ENCODE measurements around the gene SMAD6.

The SMAD6 gene

DNA sequence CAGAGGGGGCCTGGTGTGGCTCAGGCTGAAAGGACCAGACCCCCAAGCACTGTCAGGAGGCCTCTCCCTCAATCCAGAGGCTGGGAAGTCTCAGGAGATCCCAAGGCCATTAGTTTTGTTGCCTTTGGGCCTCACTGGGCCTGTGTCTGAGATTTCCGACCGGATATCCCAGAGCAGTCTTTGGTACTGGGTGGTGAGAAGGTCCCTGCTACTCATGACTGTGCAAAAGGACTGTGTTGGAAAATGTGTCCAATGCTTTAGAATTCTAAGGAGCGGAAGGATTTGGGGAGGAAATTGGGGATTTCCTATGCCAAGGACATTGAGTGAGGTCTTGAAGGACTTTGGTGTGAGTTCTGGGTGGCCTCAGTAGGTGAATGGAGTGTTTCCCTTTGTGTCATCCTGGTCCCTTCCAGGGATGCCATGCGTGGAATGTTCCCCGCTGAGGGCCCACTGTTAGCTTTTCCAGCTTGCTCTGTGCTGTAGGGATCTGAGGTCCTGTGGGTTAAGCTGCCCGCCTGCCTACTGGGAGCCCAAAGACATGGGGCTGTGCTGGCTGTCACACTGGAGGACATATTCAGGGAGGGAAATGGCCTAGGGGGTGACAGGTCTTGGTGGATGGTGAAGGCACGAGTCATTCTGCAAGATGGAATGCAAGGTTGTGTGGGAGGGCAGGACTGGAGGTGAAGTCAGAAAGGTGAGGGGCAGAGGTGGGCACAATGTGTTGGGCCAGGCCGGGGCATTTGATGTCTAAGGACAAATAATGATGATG lies 16.4 kb downstream of the SMAD6 start:
- TF ChIP-seq, protein P1, sequence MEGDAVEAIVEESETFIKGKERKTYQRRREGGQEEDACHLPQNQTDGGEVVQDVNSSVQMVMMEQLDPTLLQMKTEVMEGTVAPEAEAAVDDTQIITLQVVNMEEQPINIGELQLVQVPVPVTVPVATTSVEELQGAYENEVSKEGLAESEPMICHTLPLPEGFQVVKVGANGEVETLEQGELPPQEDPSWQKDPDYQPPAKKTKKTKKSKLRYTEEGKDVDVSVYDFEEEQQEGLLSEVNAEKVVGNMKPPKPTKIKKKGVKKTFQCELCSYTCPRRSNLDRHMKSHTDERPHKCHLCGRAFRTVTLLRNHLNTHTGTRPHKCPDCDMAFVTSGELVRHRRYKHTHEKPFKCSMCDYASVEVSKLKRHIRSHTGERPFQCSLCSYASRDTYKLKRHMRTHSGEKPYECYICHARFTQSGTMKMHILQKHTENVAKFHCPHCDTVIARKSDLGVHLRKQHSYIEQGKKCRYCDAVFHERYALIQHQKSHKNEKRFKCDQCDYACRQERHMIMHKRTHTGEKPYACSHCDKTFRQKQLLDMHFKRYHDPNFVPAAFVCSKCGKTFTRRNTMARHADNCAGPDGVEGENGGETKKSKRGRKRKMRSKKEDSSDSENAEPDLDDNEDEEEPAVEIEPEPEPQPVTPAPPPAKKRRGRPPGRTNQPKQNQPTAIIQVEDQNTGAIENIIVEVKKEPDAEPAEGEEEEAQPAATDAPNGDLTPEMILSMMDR (IDR thresholded peaks at IDR 0.05; ENCODE audit: insufficient read depth, low read length, missing control alignments): no peak
- ChIA-PET POLR2A (no interaction called here), CTCF (interaction anchor here (0.6 to 3.2 kb wide), 3 partner anchors 13 to 133 kb away, joined by 3 to 16 read pairs (median 3); no protein-coding TSS in a partner anchor)
- no peak overlapping the region for H3K4me3 ChIP-seq (ENCODE audit: low read depth, low read length)
- DNase-seq (ENCODE audit: low read depth, low spot score): no peak

DNA sequence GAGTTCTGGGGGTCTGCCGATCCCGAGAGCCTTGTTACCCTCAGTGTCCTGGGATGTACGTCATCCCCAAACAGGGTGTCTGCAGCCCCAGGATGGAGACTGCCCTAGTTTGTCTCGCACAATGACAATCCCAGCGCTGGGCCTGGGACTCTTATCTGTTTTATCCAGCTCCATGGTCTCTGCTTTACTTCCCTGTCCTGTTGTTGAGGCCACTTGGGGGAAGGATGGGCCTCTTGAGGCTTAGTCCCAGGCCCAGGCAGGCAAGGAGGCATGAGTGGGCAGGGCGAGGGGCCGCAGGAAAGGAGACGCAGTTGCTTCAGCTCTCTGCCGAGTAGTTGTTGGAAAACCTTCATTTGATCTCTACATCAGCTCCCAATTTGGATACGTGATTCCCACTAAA lies 17.4 kb downstream of the SMAD6 start:
- POLR2A ChIA-PET: interaction anchor here (1.6 kb wide), 1 partner anchor 9 kb away, joined by 5 read pairs; no protein-coding TSS in a partner anchor

DNA sequence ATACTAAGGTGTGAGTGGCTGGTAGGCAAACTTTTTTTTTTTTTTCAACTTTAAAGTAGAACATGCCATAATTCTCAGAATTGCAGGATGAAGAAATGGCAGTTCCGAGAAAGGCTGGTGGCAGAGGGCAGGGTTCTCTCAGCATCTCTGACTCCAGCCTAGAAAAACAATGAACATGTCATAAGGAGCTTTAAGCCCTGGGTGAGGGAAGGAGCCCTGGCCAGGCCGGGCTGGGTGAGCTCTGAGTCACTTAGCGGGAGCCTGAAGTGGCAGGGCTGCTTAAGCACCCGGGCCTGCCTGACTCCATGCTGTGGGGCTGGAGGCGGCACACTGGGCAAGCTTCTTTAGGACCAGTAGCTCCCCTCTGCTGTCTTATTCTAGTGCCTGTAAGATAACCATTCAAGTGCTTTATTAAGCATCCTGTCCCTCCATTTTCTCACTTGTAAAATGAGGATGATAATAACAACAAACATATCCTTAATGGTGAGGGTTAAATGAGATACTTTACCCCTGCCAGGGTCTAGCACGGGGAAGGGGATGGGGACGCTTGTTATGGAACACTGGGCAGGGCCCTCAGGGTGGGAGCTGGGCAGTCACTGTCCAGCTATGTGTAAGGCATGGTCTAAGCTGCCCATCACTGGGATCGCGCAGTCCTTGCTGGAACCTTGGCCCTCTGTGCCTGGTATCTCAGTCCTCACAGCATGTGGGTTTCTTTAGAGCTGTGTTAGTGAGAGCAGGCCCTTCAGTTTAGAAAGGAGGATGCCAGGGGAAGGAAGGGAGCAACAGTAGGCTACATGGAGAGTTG lies 18.4 kb downstream of the SMAD6 start:
- TF ChIP-seq, protein P1 (IDR thresholded peaks at IDR 0.05; ENCODE audit: insufficient read depth, low read length, missing control alignments): no peak
- no peak overlapping the region for H3K4me3 ChIP-seq (ENCODE audit: low read depth, low read length)
- ChIA-PET CTCF (interaction anchor here (0.7 to 5.0 kb wide), 10 partner anchors 10 to 276 kb away, joined by 3 to 33 read pairs (median 8); no protein-coding TSS in a partner anchor), POLR2A (interaction anchor here (1.6 kb wide), 1 partner anchor 8 kb away, joined by 5 read pairs; no protein-coding TSS in a partner anchor)
- no peak for DNase-seq (ENCODE audit: low read depth, low spot score)

More for the DNA sequence above, 17.4 kb downstream of the SMAD6 start:
- H3K4me3 ChIP-seq (ENCODE audit: low read depth, low read length): no peak overlapping the region
- TF ChIP-seq, protein P1 (IDR thresholded peaks at IDR 0.05; ENCODE audit: insufficient read depth, low read length, missing control alignments): no peak
- CTCF ChIA-PET: interaction anchor here (0.7 to 5.0 kb wide), 7 partner anchors 9 to 277 kb away, joined by 3 to 33 read pairs (median 9); no protein-coding TSS in a partner anchor
- no peak for DNase-seq (ENCODE audit: low read depth, low spot score)

DNA sequence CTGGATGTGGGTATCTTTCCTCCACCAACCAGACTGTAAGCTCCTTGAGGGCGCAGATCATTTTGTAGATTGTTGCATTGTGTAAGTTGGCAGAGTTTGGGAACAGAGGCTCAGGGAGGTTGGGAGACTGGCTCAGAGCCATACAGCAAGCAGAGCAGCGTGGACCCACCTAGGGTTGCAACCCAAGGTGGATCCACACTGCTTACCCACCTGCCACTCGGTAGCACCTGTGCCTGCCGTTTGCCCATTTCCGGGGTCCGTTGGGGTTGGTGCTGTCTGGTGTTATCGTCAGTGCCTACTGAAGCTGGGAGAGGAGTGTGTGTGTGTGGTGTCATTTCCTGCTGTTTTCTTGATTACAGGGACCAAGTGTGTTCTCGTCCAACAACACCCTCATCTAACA lies 19.0 kb downstream of the SMAD6 start:
- TF ChIP-seq, protein P1 (IDR thresholded peaks at IDR 0.05; ENCODE audit: insufficient read depth, low read length, missing control alignments): no peak
- no peak overlapping the region for H3K4me3 ChIP-seq (ENCODE audit: low read depth, low read length)
- CTCF ChIA-PET: interaction anchor here (1.0 to 5.0 kb wide), 9 partner anchors 11 to 131 kb away, joined by 3 to 33 read pairs (median 8); no protein-coding TSS in a partner anchor
- no peak for DNase-seq (ENCODE audit: low read depth, low spot score)
- POLR2A ChIA-PET: no interaction called here

DNA sequence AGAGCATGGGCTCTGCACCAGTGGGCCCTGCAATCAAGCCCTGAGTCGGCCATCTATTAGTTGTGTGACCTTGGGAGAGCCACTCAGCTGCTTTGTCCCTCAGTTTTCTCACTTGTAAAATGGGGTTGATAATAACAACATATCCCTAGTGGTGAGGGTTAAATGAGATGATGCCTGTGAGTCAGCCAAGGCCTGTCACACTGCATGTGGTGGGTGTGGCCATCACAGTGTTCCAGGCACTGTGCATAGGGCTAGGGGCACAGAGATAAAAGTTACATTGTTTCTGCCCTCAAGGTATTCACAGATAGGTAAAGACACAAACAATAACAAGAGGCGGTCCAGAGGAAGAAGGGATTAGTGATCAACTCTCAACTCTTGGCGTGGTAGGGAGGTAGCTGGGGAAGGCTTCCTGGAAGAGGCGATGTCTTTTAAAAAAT lies 19.5 kb downstream of the SMAD6 start:
- TF ChIP-seq, protein P1 (IDR thresholded peaks at IDR 0.05; ENCODE audit: insufficient read depth, low read length, missing control alignments): no peak
- H3K4me3 ChIP-seq (ENCODE audit: low read depth, low read length): no peak overlapping the region
- no peak for DNase-seq (ENCODE audit: low read depth, low spot score)
- ChIA-PET POLR2A (no interaction called here), CTCF (interaction anchor here (1.0 to 5.0 kb wide), 9 partner anchors 10 to 130 kb away, joined by 3 to 33 read pairs (median 8); no protein-coding TSS in a partner anchor)

All from AG04449 (cell line).